HepG2 (cell line): Measurements from ENCODE around the gene FBXO8. TPM values are rescaled to one million over a fixed set of nuclear protein-coding genes. Genes with fewer than 3 reads are reported as not detected.

Experiments used
- ATAD3A ChIP-seq: sonication (generic); formaldehyde crosslinking; IDR thresholded peaks from 2 replicates; pipeline ENCODE4 v1.4.0; 2020; ENCODE audit warnings: missing genetic modification reagents
- CENPX ChIP-seq: sonication (generic); formaldehyde crosslinking; IDR thresholded peaks from 2 replicates; pipeline ENCODE4 v1.9.0; 2021; ENCODE audit warnings: mild to moderate bottlenecking, missing genetic modification reagents, moderate library complexity
- DBP ChIP-seq: sonication (generic); formaldehyde crosslinking; IDR thresholded peaks from 2 replicates; pipeline ENCODE4 v1.4.0; 2020; ENCODE audit warnings: missing genetic modification reagents; ENCODE audit errors: not compliant biosample characterization
- HMGXB3 ChIP-seq: sonication (generic); formaldehyde crosslinking; IDR thresholded peaks from 2 replicates; pipeline ENCODE4 v1.4.0; 2020; ENCODE audit warnings: missing genetic modification reagents, borderline replicate concordance
- MAFF ChIP-seq: IDR thresholded peaks from 2 replicates; pipeline ENCODE4 v1.6.1; 2011; ENCODE audit warnings: low read depth, low read length, improper control_type of control experiment
- MYPOP ChIP-seq: sonication (generic); formaldehyde crosslinking; IDR thresholded peaks from 2 replicates; pipeline ENCODE4 v1.8.1; 2023; ENCODE audit warnings: mild to moderate bottlenecking, moderate library complexity, missing genetic modification reagents
- ZNF609 ChIP-seq: sonication (generic); formaldehyde crosslinking; IDR thresholded peaks from 2 replicates; pipeline ENCODE4 v1.4.0; 2020; ENCODE audit warnings: mild to moderate bottlenecking, missing genetic modification reagents, borderline replicate concordance
- polyA plus RNA-seq, 8 experiments: library from polyadenylated mRNA; depleted of rRNA in 3 of 8; stranded (reverse) in 7 of 8; unstranded in 1 of 8; fragments of >200 nt; fragmentation: Illumina TruSeq in 4 of 8; extraction: Trizol in 4 of 8; gene quantifications; 2 replicates each; pipeline versions ENCODE4 v1.2.1 to v1.2.3, GENCODE V29; 2011 to 2016; ENCODE audit warnings: low read depth in 4 of 8, missing spikeins in 1 of 8, mixed read lengths in 1 of 8; ENCODE audit not compliant: insufficient read depth in 1 of 8
- total RNA-seq, 5 experiments: library from RNA; depleted of rRNA; stranded (reverse); fragments of >200 nt; fragmentation: Illumina TruSeq; extraction: Trizol; gene quantifications; 2 replicates each; pipeline ENCODE4 v1.2.3, GENCODE V29; 2016; ENCODE audit warnings: low read depth in 1 of 5

Gene FBXO8
- total and polyA plus RNA-seq, 2 of the 13 experiments (the other 11 are each of a cell fraction or from before 2014, with no cell fraction given): 11.7 to 15.2 TPM

GRCh38 chr4:174305961-174306360, 22.5 kb upstream of the FBXO8 start (continued):
- TF ChIP-seq ZNF609 (CRISPR knock-in tag) (no peak), MAFF (no peak), CENPX (CRISPR knock-in tag) (no peak), HMGXB3 (CRISPR knock-in tag) (no peak), ATAD3A (CRISPR knock-in tag) (no peak), MYPOP (CRISPR knock-in tag) (no peak), DBP (no peak)
